Loucy (cell line): Measurements from ENCODE around the gene DCAF8L2.

Experiments used
- H2AFZ ChIP-seq: fragments of 200-600 bp; sonication (generic); 2 replicates; pipeline ENCODE4 v1.6.0; 2016; ENCODE audit warnings: antibody characterized with exemption, mild to moderate bottlenecking, low read length, moderate library complexity
- H3F3A ChIP-seq: fragments of 200-600 bp; 2 replicates; pipeline ENCODE4 v1.6.0; 2016; ENCODE audit warnings: antibody characterized with exemption, low read depth, mild to moderate bottlenecking
- H3K27me3 ChIP-seq: fragments of 200-600 bp; sonication (generic); 2 replicates; pipeline ENCODE4 v1.6.1; 2014; ENCODE audit warnings: low read length, mild to moderate bottlenecking; ENCODE audit not compliant: insufficient read depth, poor library complexity, severe bottlenecking
- H3K36me3 ChIP-seq: fragments of 200-600 bp; sonication (generic); 2 replicates; pipeline ENCODE4 v1.6.1; 2016; ENCODE audit warnings: low read length; ENCODE audit not compliant: insufficient read depth
- H3K4me1 ChIP-seq: fragments of 200-600 bp; sonication (generic); 2 replicates; pipeline ENCODE4 v1.5.1; 2014; ENCODE audit warnings: low read length, mild to moderate bottlenecking; ENCODE audit not compliant: insufficient read depth, poor library complexity, severe bottlenecking
- H3K4me2 ChIP-seq: fragments of 200-600 bp; sonication (generic); 2 replicates; pipeline ENCODE4 v1.6.0; 2014; ENCODE audit warnings: antibody characterized with exemption, low read length, low read depth, mild to moderate bottlenecking; ENCODE audit not compliant: poor library complexity, severe bottlenecking
- H3K4me3 ChIP-seq: fragments of 200-600 bp; sonication (generic); 2 replicates; pipeline ENCODE4 v1.5.1; 2014; ENCODE audit warnings: low read length, mild to moderate bottlenecking, mixed read lengths; ENCODE audit not compliant: poor library complexity, severe bottlenecking
- H3K79me2 ChIP-seq: fragments of 200-600 bp; sonication (generic); 2 replicates; pipeline ENCODE4 v1.6.1; 2014; ENCODE audit warnings: low read length; ENCODE audit not compliant: insufficient read depth
- H3K9ac ChIP-seq: fragments of 200-600 bp; sonication (generic); 2 replicates; pipeline ENCODE4 v1.6.0; 2014; ENCODE audit warnings: mild to moderate bottlenecking, low read depth, low read length, moderate library complexity; ENCODE audit not compliant: poor library complexity, severe bottlenecking
- H3K9me2 ChIP-seq: fragments of 200-600 bp; sonication (generic); replicated peaks from 2 replicates; pipeline ENCODE4 v1.6.1; 2016; ENCODE audit warnings: low read depth, low read length, mixed read lengths
- H3K9me3 ChIP-seq: fragments of 200-600 bp; sonication (generic); 2 replicates; pipeline ENCODE4 v1.6.1; 2014; ENCODE audit warnings: mild to moderate bottlenecking, antibody characterized with exemption, low read length, low read depth; ENCODE audit not compliant: insufficient read depth
- H4K20me1 ChIP-seq: fragments of 200-600 bp; sonication (generic); 2 replicates; pipeline ENCODE4 v1.6.0; 2014; ENCODE audit warnings: antibody characterized with exemption, low read length, mild to moderate bottlenecking; ENCODE audit not compliant: insufficient read depth, poor library complexity, severe bottlenecking
- CTCF ChIP-seq: fragments of 200-600 bp; sonication (generic); conservative IDR thresholded peaks from 2 replicates; pipeline ENCODE4 v1.5.1; 2014; ENCODE audit warnings: mild to moderate bottlenecking, antibody characterized with exemption, low read length
- EZH2phosphoT487 ChIP-seq: fragments of 200-600 bp; IDR thresholded peaks from 2 replicates; pipeline ENCODE4 v1.6.1; 2018; ENCODE audit warnings: antibody characterized with exemption, mild to moderate bottlenecking, moderate library complexity, borderline replicate concordance

Gene DCAF8L2

GRCh38 chrX:27597508-27597907, 7.4 kb downstream of the DCAF8L2 start:
- Histone ChIP-seq H4K20me1 (no peaks in the 10 kb centered on the region), H2AFZ (no peak overlapping the region), H3K9ac (no peak overlapping the region), H3K9me2 (no peaks in the 10 kb centered on the region), H3K4me1 (no peaks in the 10 kb centered on the region), H3K27me3 (no peaks in the 10 kb centered on the region), H3K4me2 (no peak overlapping the region), H3F3A (no peaks in the 10 kb centered on the region), H3K36me3 (no peaks in the 10 kb centered on the region), H3K79me2 (no peaks in the 10 kb centered on the region), H3K4me3 (no peak overlapping the region), H3K9me3 (no peaks in the 10 kb centered on the region)
- TF ChIP-seq CTCF = no peak
- no peak for TF ChIP-seq EZH2phosphoT487

- Histone ChIP-seq H3F3A (no peaks in the 10 kb centered on the region), H3K9me2 (no peaks in the 10 kb centered on the region), H3K9me3 (no peaks in the 10 kb centered on the region), H3K4me2 (no peak overlapping the region), H3K79me2 (no peaks in the 10 kb centered on the region), H3K27me3 (no peaks in the 10 kb centered on the region), H2AFZ (no peak overlapping the region), H3K4me3 (no peak overlapping the region), H4K20me1 (no peaks in the 10 kb centered on the region), H3K36me3 (no peaks in the 10 kb centered on the region), H3K4me1 (no peaks in the 10 kb centered on the region), H3K9ac (no peak overlapping the region)
- TF ChIP-seq CTCF = no peak
- no peak for TF ChIP-seq EZH2phosphoT487
These were observed 8.2 kb downstream of the DCAF8L2 start for GRCh38 chrX:27598312-27598711.

GRCh38 chrX:27599928-27600327, 9.8 kb downstream of the DCAF8L2 start:
- Histone ChIP-seq H3K4me2 (no peak overlapping the region), H3K36me3 (no peaks in the 10 kb centered on the region), H2AFZ (no peak overlapping the region), H3K4me3 (no peak overlapping the region), H3K9ac (no peak overlapping the region), H3K79me2 (no peaks in the 10 kb centered on the region), H3F3A (no peaks in the 10 kb centered on the region), H3K9me2 (no peaks in the 10 kb centered on the region), H3K27me3 (no peaks in the 10 kb centered on the region), H3K9me3 (no peaks in the 10 kb centered on the region), H4K20me1 (no peaks in the 10 kb centered on the region), H3K4me1 (no peaks in the 10 kb centered on the region)
- TF ChIP-seq CTCF (no peak), EZH2phosphoT487 (no peak)
